ENCODE results near the gene ANP32A. TPM values are rescaled to one million over a fixed set of nuclear protein-coding genes. Genes with fewer than 3 reads are reported as not detected.

Gene ANP32A
- total and polyA plus RNA-seq, 9 of the 15 experiments (the other 6 are each of a cell fraction or from before 2014, with no cell fraction given), result 13.2 to 656 (median 210) TPM

GRCh38 chr15:68816795-68817303, 3.8 kb downstream of the ANP32A start (continued):
- TF ChIP-seq, protein P1, sequence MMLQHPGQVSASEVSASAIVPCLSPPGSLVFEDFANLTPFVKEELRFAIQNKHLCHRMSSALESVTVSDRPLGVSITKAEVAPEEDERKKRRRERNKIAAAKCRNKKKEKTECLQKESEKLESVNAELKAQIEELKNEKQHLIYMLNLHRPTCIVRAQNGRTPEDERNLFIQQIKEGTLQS (IDR thresholded peaks at IDR 0.05), result no peak
- TF ChIP-seq, protein P1 (CRISPR knock-in tag; conservative IDR thresholded peaks at IDR 0.05), result no peak
- 0 out of 2 replicates have a peak, but pooled peaks have one; percentile 18 for TF ChIP-seq HMBOX1 (IDR thresholded peaks at IDR 0.05)
- TF ChIP-seq ETV5 (CRISPR knock-in tag; IDR thresholded peaks at IDR 0.05; ENCODE audit: low read depth), result 0 out of 2 replicates have a peak, but pooled peaks have one; percentile 3
- TF ChIP-seq, protein P2, sequence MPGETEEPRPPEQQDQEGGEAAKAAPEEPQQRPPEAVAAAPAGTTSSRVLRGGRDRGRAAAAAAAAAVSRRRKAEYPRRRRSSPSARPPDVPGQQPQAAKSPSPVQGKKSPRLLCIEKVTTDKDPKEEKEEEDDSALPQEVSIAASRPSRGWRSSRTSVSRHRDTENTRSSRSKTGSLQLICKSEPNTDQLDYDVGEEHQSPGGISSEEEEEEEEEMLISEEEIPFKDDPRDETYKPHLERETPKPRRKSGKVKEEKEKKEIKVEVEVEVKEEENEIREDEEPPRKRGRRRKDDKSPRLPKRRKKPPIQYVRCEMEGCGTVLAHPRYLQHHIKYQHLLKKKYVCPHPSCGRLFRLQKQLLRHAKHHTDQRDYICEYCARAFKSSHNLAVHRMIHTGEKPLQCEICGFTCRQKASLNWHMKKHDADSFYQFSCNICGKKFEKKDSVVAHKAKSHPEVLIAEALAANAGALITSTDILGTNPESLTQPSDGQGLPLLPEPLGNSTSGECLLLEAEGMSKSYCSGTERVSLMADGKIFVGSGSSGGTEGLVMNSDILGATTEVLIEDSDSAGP (CRISPR knock-in tag; IDR thresholded peaks at IDR 0.05), result no peak

- Histone ChIP-seq H4K20me1 (replicated peaks; ENCODE audit: control insufficient read depth, insufficient read depth, low read length) (peaks cover 40% of the 10 kb centered on the region), H3K9me1 (ENCODE audit: control insufficient read depth, insufficient read depth, low read length) (peaks cover 2% of the 10 kb centered on the region), H3K4me2 (ENCODE audit: insufficient read depth, low read length) (peak overlapping the region; percentile 77), H3K9ac (ENCODE audit: insufficient read depth in 1 of 2, low read depth in 2 of 2, low read length in 2 of 2) (peak overlapping the region; percentile 47 to 98; a peak in 3 of 4 replicates), H3K27ac (ENCODE audit: extremely low read depth, low read depth, low read length) (peak overlapping the region; percentile 99), H3K27me3 (ENCODE audit: control insufficient read depth in 2 of 2, insufficient read depth in 2 of 2, low read length in 2 of 2) (no peaks in the 10 kb centered on the region), H2AFZ (ENCODE audit: low read depth, low read length) (no peak overlapping the region), H3K4me3 (peak overlapping the region; percentile 63; the same call in 1 of the 2 replicates), H3K79me2 (ENCODE audit: control insufficient read depth, insufficient read depth, low read length) (peaks cover 100% of the 10 kb centered on the region), H3K4me1 (replicated peaks in 1 of 2; ENCODE audit: control insufficient read depth in 2 of 2, insufficient read depth in 2 of 2, low read length in 2 of 2) (peaks cover 25 to 31% of the 10 kb centered on the region in 2 experiments), H3K9me3 (replicated peaks; ENCODE audit: control insufficient read depth, insufficient read depth, low read depth, low read length) (no peaks in the 10 kb centered on the region), H3K36me3 (ENCODE audit: control insufficient read depth, insufficient read depth, low read length) (peaks cover 26% of the 10 kb centered on the region; the same call in 2 of the 3 replicates)
- ATAC-seq (no peak), DNase-seq (ENCODE audit: extremely low read depth in 1 of 4, low spot score in 3 of 4) (no peak), FAIRE-seq (no peak)
- WGBS (ENCODE audit: insufficient coverage, low coverage, missing lambda C conversion rate), result 40% methylated on average over 4 of the region's 4 CpGs
- no peak for TF ChIP-seq SPI1 (IDR thresholded peaks at IDR 0.05; ENCODE audit: borderline replicate concordance, low read depth, low read length)
- peak; percentile 67 for TF ChIP-seq TFE3 (CRISPR knock-in tag; IDR thresholded peaks at IDR 0.05)
- in situ Hi-C loops (cut with MboI), result no loop called here
- intact Hi-C loops (cut with micrococcal nuclease), result no loop called here
- CTCF ChIA-PET (ENCODE audit: low intra/inter-chr PET ratio), result no interaction called here
- no TSS peak for BruUV-seq (replicated peaks)
- POLR2A ChIA-PET, result interaction anchor here (0.6 to 3.2 kb wide), 3 partner anchors 9 to 1416 kb away, joined by 3 to 13 read pairs (median 8); no protein-coding TSS in a partner anchor
These were observed 4.5 kb downstream of the ANP32A start for GRCh38 chr15:68816158-68816557.

Data from K562 (cell line).